SU-DHL-6 (cell line): Measurements from ENCODE around the gene PXDN.

Experiments used
- H2AFZ ChIP-seq: fragments of 200-600 bp; sonication (generic); 2 replicates; pipeline ENCODE4 v1.6.1; 2014; ENCODE audit warnings: low read depth, mild to moderate bottlenecking, moderate library complexity, mixed read lengths, antibody characterized with exemption, low read length; ENCODE audit not compliant: severe bottlenecking
- H3F3A ChIP-seq: fragments of 200-600 bp; shearing (Covaris generic); 2 replicates; pipeline ENCODE4 v1.6.0; 2016; ENCODE audit warnings: antibody characterized with exemption, mild to moderate bottlenecking; ENCODE audit not compliant: insufficient read depth
- H3K27ac ChIP-seq: fragments of 200-600 bp; sonication (generic); 2 replicates; pipeline ENCODE4 v1.5.1; 2016; ENCODE audit warnings: low read depth, mild to moderate bottlenecking, low read length, moderate library complexity, mixed read lengths
- H3K27me3 ChIP-seq: fragments of 200-600 bp; sonication (generic), shearing (Covaris generic); 2 replicates; pipeline ENCODE4 v1.6.0; 2014; ENCODE audit warnings: mild to moderate bottlenecking, low read length
- H3K36me3 ChIP-seq: fragments of 200-600 bp; sonication (generic); 2 replicates; pipeline ENCODE4 v1.6.1; 2014; ENCODE audit warnings: mild to moderate bottlenecking, low read length, mixed read lengths
- H3K4me2 ChIP-seq: fragments of 300-600, 200-600 bp; shearing (Covaris generic), sonication (generic); 2 replicates; pipeline ENCODE4 v1.6.0; 2014; ENCODE audit warnings: low read length, low read depth, mild to moderate bottlenecking; ENCODE audit not compliant: poor library complexity, severe bottlenecking
- H3K4me3 ChIP-seq: fragments of 200-600 bp; sonication (generic); 2 replicates; pipeline ENCODE4 v1.5.1; 2014; ENCODE audit warnings: antibody characterized with exemption, low read length, mild to moderate bottlenecking, mixed read lengths; ENCODE audit not compliant: insufficient read depth, poor library complexity, severe bottlenecking
- H3K79me2 ChIP-seq: fragments of 200-600 bp; sonication (generic); 2 replicates; pipeline ENCODE4 v1.6.1; 2014; ENCODE audit warnings: mild to moderate bottlenecking, low read length, moderate library complexity; ENCODE audit not compliant: insufficient read depth
- H3K9ac ChIP-seq: fragments of 200-600 bp; sonication (generic); 2 replicates; pipeline ENCODE4 v1.7.0; 2014; ENCODE audit warnings: mild to moderate bottlenecking, low read length
- H3K9me2 ChIP-seq: fragments of 200-600 bp; sonication (generic); replicated peaks from 2 replicates; pipeline ENCODE4 v1.6.1; 2014; ENCODE audit warnings: low read length; ENCODE audit not compliant: insufficient read depth
- H3K9me3 ChIP-seq: fragments of 200-600 bp; sonication (generic); 2 replicates; pipeline ENCODE4 v1.6.1; 2014; ENCODE audit warnings: low read length, mixed read lengths; ENCODE audit not compliant: insufficient read depth
- H4K20me1 ChIP-seq: fragments of 200-600 bp; sonication (generic); 2 replicates; pipeline ENCODE4 v1.6.1; 2014; ENCODE audit warnings: low read depth, mild to moderate bottlenecking, antibody characterized with exemption, low read length, moderate library complexity, mixed read lengths
- CTCF ChIP-seq: fragments of 200-600 bp; sonication (generic); IDR thresholded peaks from one replicate; pipeline ENCODE4 v1.5.1; 2017; ENCODE audit warnings: antibody characterized with exemption, mild to moderate bottlenecking, low read length, moderate library complexity; ENCODE audit not compliant: insufficient read depth, poor library complexity, severe bottlenecking
- EZH2phosphoT487 ChIP-seq: fragments of 200-600 bp; sonication (generic), shearing (Covaris generic); conservative IDR thresholded peaks from 2 replicates; pipeline ENCODE4 v1.6.1; 2018; ENCODE audit warnings: mild to moderate bottlenecking, antibody characterized with exemption, low read length, moderate library complexity, mixed read lengths

The PXDN gene

GRCh38 chr2:1744151-1744445, 217 bp downstream of the PXDN start:
- no peak overlapping the region for H3K4me2 ChIP-seq
- H2AFZ ChIP-seq, result no peak overlapping the region
- no peaks in the 10 kb centered on the region for H4K20me1 ChIP-seq
- TF ChIP-seq CTCF (no peak), EZH2phosphoT487 (no peak)
- H3K9me2 ChIP-seq, result no peaks in the 10 kb centered on the region
- H3K9me3 ChIP-seq, result no peaks in the 10 kb centered on the region
- no peak overlapping the region for H3K9ac ChIP-seq
- no peak overlapping the region for H3K4me3 ChIP-seq
- no peaks in the 10 kb centered on the region for H3K79me2 ChIP-seq
- H3K36me3 ChIP-seq, result no peaks in the 10 kb centered on the region
- no peaks in the 10 kb centered on the region; the same call in 1 of the 2 replicates for H3K27me3 ChIP-seq
- no peak overlapping the region for H3K27ac ChIP-seq
- H3F3A ChIP-seq, result no peaks in the 10 kb centered on the region

- H3K4me2 ChIP-seq, result no peak overlapping the region
- H3K27me3 ChIP-seq, result no peaks in the 10 kb centered on the region; the same call in 1 of the 2 replicates
- no peaks in the 10 kb centered on the region for H3K36me3 ChIP-seq
- H3F3A ChIP-seq, result no peaks in the 10 kb centered on the region
- H3K9ac ChIP-seq, result no peak overlapping the region
- no peak overlapping the region for H2AFZ ChIP-seq
- no peaks in the 10 kb centered on the region for H3K9me2 ChIP-seq
- H3K4me3 ChIP-seq, result no peak overlapping the region
- H3K27ac ChIP-seq, result no peak overlapping the region
- TF ChIP-seq EZH2phosphoT487 (no peak), CTCF (no peak)
- no peaks in the 10 kb centered on the region for H4K20me1 ChIP-seq
- H3K9me3 ChIP-seq, result no peaks in the 10 kb centered on the region
- no peaks in the 10 kb centered on the region for H3K79me2 ChIP-seq
Measured at GRCh38 chr2:1743396-1744150, 742 bp downstream of the PXDN start.

GRCh38 chr2:1742681-1743395, 1.5 kb downstream of the PXDN start:
- Histone ChIP-seq H4K20me1 (no peaks in the 10 kb centered on the region), H3K79me2 (no peaks in the 10 kb centered on the region), H3K4me3 (no peak overlapping the region), H2AFZ (no peak overlapping the region), H3K9ac (no peak overlapping the region), H3K36me3 (no peaks in the 10 kb centered on the region), H3K27ac (no peak overlapping the region), H3F3A (no peaks in the 10 kb centered on the region), H3K27me3 (no peaks in the 10 kb centered on the region; the same call in 1 of the 2 replicates), H3K9me2 (no peaks in the 10 kb centered on the region), H3K4me2 (no peak overlapping the region), H3K9me3 (no peaks in the 10 kb centered on the region)
- TF ChIP-seq CTCF (no peak), EZH2phosphoT487 (no peak)
